ENCODE measurements around the gene DLGAP1.

DNA sequence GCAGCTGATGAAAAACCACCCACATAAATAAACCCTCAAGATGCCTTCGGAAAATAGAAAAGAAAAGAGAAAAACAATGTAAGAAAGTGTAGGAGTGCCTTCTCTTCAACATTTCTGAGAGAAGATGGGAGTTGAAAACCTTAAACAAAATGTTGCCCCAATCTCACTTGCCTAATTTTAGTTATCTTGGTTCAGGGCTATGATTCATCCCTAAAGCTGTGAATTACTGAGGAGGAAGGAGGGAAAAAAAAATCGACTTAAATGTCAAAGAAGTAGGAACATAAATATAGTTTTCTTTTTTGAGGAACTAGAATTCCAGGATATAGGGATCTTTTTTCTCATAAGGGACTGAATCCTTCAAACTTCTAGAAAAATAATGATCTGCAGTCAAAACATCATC is 644.8 kb downstream of the DLGAP1 start:
- TF ChIP-seq, protein P1, sequence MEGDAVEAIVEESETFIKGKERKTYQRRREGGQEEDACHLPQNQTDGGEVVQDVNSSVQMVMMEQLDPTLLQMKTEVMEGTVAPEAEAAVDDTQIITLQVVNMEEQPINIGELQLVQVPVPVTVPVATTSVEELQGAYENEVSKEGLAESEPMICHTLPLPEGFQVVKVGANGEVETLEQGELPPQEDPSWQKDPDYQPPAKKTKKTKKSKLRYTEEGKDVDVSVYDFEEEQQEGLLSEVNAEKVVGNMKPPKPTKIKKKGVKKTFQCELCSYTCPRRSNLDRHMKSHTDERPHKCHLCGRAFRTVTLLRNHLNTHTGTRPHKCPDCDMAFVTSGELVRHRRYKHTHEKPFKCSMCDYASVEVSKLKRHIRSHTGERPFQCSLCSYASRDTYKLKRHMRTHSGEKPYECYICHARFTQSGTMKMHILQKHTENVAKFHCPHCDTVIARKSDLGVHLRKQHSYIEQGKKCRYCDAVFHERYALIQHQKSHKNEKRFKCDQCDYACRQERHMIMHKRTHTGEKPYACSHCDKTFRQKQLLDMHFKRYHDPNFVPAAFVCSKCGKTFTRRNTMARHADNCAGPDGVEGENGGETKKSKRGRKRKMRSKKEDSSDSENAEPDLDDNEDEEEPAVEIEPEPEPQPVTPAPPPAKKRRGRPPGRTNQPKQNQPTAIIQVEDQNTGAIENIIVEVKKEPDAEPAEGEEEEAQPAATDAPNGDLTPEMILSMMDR (IDR thresholded peaks at IDR 0.05 in 8 of 11, conservative IDR thresholded peaks at IDR 0.05 in 3 of 11): no peak
- TF ChIP-seq POLR2AphosphoS5 (IDR thresholded peaks at IDR 0.05): no peak
- no peak for TF ChIP-seq POLR2A (IDR thresholded peaks at IDR 0.05)

All from spleen (tissue), 7 donors.